ENCODE measurements around the gene KMT2E.
"Not testable (repeated sequence)": the region's sequence is repeated elsewhere in the genome, so short reads cannot be mapped to it uniquely, and the experiment has no call there.

Gene KMT2E

GRCh38 chr7:105037319-105037718 lies 23.3 kb downstream of the KMT2E start:
- no peak overlapping the region for H3K27ac ChIP-seq
- H3K36me3 ChIP-seq (ENCODE audit: control insufficient read depth, insufficient read depth, low read length), result no peaks in the 10 kb centered on the region
- peaks cover 37% of the 10 kb centered on the region for H3K79me2 ChIP-seq

GRCh38 chr7:105044449-105045070 lies 30.6 kb downstream of the KMT2E start:
- Histone ChIP-seq H3K4me1 (peaks cover 11% of the 10 kb centered on the region), H2AFZ (no peak overlapping the region), H3K27me3 (ENCODE audit: control insufficient read depth, insufficient read depth, low read length) (no peaks in the 10 kb centered on the region), H3K9ac (no peak overlapping the region), H3K4me3 (ENCODE audit: low read depth, low read length) (no peak overlapping the region), H3K4me2 (ENCODE audit: low read length) (no peak overlapping the region), H3K79me2 (peaks cover 54% of the 10 kb centered on the region), H3K9me3 (ENCODE audit: control insufficient read depth, low read length) (no peaks in the 10 kb centered on the region), H3K27ac (no peak overlapping the region), H3K36me3 (ENCODE audit: control insufficient read depth, insufficient read depth, low read length) (no peaks in the 10 kb centered on the region)
- no peak for TF ChIP-seq CTCF (IDR thresholded peaks at IDR 0.05)

More at GRCh38 chr7:105037319-105037718, 23.3 kb downstream of the KMT2E start:
- Histone ChIP-seq H3K4me2 (ENCODE audit: low read length) (no peak overlapping the region), H3K9me3 (ENCODE audit: control insufficient read depth, low read length) (no peaks in the 10 kb centered on the region), H3K4me1 (no peaks in the 10 kb centered on the region), H3K27me3 (ENCODE audit: control insufficient read depth, insufficient read depth, low read length) (no peaks in the 10 kb centered on the region), H3K4me3 (ENCODE audit: low read depth, low read length) (no peak overlapping the region), H2AFZ (no peak overlapping the region), H3K9ac (no peak overlapping the region)
- no peak for TF ChIP-seq CTCF (IDR thresholded peaks at IDR 0.05)

- H2AFZ ChIP-seq, result no peak overlapping the region
- H3K79me2 ChIP-seq, result peaks cover 59% of the 10 kb centered on the region
- no peaks in the 10 kb centered on the region for H3K36me3 ChIP-seq (ENCODE audit: control insufficient read depth, insufficient read depth, low read length)
- peaks cover 11% of the 10 kb centered on the region for H3K4me1 ChIP-seq
- H3K27me3 ChIP-seq (ENCODE audit: control insufficient read depth, insufficient read depth, low read length), result no peaks in the 10 kb centered on the region
- no peak for TF ChIP-seq CTCF (IDR thresholded peaks at IDR 0.05)
- H3K9ac ChIP-seq, result no peak overlapping the region
- H3K9me3 ChIP-seq (ENCODE audit: control insufficient read depth, low read length), result no peaks in the 10 kb centered on the region
- no peak overlapping the region for H3K27ac ChIP-seq
- H3K4me3 ChIP-seq (ENCODE audit: low read depth, low read length), result no peak overlapping the region
- H3K4me2 ChIP-seq (ENCODE audit: low read length), result no peak overlapping the region
These were observed 32.4 kb downstream of the KMT2E start for GRCh38 chr7:105046414-105046813.

GRCh38 chr7:105047932-105048331 lies 33.9 kb downstream of the KMT2E start:
- Histone ChIP-seq H3K79me2 (peaks cover 66% of the 10 kb centered on the region), H3K4me3 (ENCODE audit: low read depth, low read length) (no peak overlapping the region), H3K36me3 (ENCODE audit: control insufficient read depth, insufficient read depth, low read length) (no peaks in the 10 kb centered on the region), H3K9ac (no peak overlapping the region), H3K4me2 (ENCODE audit: low read length) (no peak overlapping the region), H3K9me3 (ENCODE audit: control insufficient read depth, low read length) (no peaks in the 10 kb centered on the region), H3K27ac (no peak overlapping the region), H2AFZ (no peak overlapping the region), H3K27me3 (ENCODE audit: control insufficient read depth, insufficient read depth, low read length) (no peaks in the 10 kb centered on the region), H3K4me1 (peaks cover 11% of the 10 kb centered on the region)
- no peak for TF ChIP-seq CTCF (IDR thresholded peaks at IDR 0.05)

- Histone ChIP-seq H3K9me3 (ENCODE audit: control insufficient read depth, low read length) (no peaks in the 10 kb centered on the region), H3K27ac (no peak overlapping the region), H3K4me1 (peaks cover 11% of the 10 kb centered on the region), H2AFZ (no peak overlapping the region), H3K4me2 (ENCODE audit: low read length) (no peak overlapping the region), H3K4me3 (ENCODE audit: low read depth, low read length) (no peak overlapping the region), H3K27me3 (ENCODE audit: control insufficient read depth, insufficient read depth, low read length) (no peaks in the 10 kb centered on the region), H3K36me3 (ENCODE audit: control insufficient read depth, insufficient read depth, low read length) (no peaks in the 10 kb centered on the region), H3K79me2 (peaks cover 67% of the 10 kb centered on the region), H3K9ac (no peak overlapping the region)
- no peak for TF ChIP-seq CTCF (IDR thresholded peaks at IDR 0.05)
These were observed 36.5 kb downstream of the KMT2E start for GRCh38 chr7:105050493-105050892.

- H3K4me2 ChIP-seq (ENCODE audit: low read length); H3K27ac ChIP-seq; H3K27me3 ChIP-seq (ENCODE audit: control insufficient read depth, insufficient read depth, low read length); H3K4me3 ChIP-seq (ENCODE audit: low read depth, low read length); H3K36me3 ChIP-seq (ENCODE audit: control insufficient read depth, insufficient read depth, low read length); H3K9ac ChIP-seq; H3K9me3 ChIP-seq (ENCODE audit: control insufficient read depth, low read length); H2AFZ ChIP-seq: not testable (repeated sequence)
- Histone ChIP-seq H3K4me1 (peaks cover 11% of the 10 kb centered on the region), H3K79me2 (peaks cover 67% of the 10 kb centered on the region)
These were observed 36.9 kb downstream of the KMT2E start for GRCh38 chr7:105050899-105051298.
